AG04450 (cell line): Measurements from ENCODE around the gene ZNF26. TPM values are rescaled to one million over a fixed set of nuclear protein-coding genes. Genes with fewer than 3 reads are reported as not detected.
"Not testable (repeated sequence)": the region's sequence is repeated elsewhere in the genome, so short reads cannot be mapped to it uniquely, and the experiment has no call there.

Experiments used
- CTCF ChIA-PET: fragments of 300-600, 350-600 bp; formaldehyde crosslinking; extraction: SDS; loops from one replicate; lab custom pipeline; 2022; ENCODE audit warnings: antibody characterized with exemption, inconsistent platforms; lab: Charles Lee
- POLR2A ChIA-PET: fragments of 350-600 bp; formaldehyde crosslinking; extraction: SDS; loops from one replicate; lab custom pipeline; 2021; ENCODE audit warnings: antibody characterized with exemption, inconsistent platforms; lab: Yijun Ruan, JAX
- DNase-seq: peaks from one replicate; pipeline ENCODE4 v3.0.0-alpha.2; 2011; ENCODE audit warnings: low read depth, low spot score
- H3K27ac ChIP-seq: one replicate; pipeline ENCODE4 v1.5.1; 2012; ENCODE audit warnings: low read depth, low read length, control low read depth
- H3K27me3 ChIP-seq: one replicate; pipeline ENCODE4 v1.6.0; 2012; ENCODE audit warnings: low read length; ENCODE audit not compliant: control insufficient read depth, insufficient read depth
- H3K4me3 ChIP-seq: 2 replicates; pipeline ENCODE4 v1.5.1; 2011; ENCODE audit warnings: mild to moderate bottlenecking, low read depth, low read length, control low read depth
- H3K9me3 ChIP-seq: 2 replicates; pipeline ENCODE4 v1.5.1; 2012; ENCODE audit warnings: low read length; ENCODE audit not compliant: control insufficient read depth, insufficient read depth
- CTCF ChIP-seq: IDR thresholded peaks from 2 replicates; pipeline ENCODE4 v1.5.1; 2011; ENCODE audit warnings: low read depth, low read length, control low read depth, inconsistent platforms
- polyA minus RNA-seq: library from RNA; depleted of rRNA, polyadenylated mRNA; stranded (reverse); fragments of >200 nt; gene quantifications from 2 replicates; pipeline ENCODE4 v1.2.3, GENCODE V29; 2011; rRNA and poly(A)+ RNA removed
- polyA plus RNA-seq: library from polyadenylated mRNA; depleted of rRNA; stranded (reverse); fragments of >200 nt; gene quantifications from 2 replicates; pipeline ENCODE4 v1.2.3, GENCODE V29; 2011; rRNA removed

The ZNF26 gene
- polyA plus RNA-seq (4.5 and 4.7 TPM in 2 replicates), polyA minus RNA-seq (3.0 and 3.7 TPM in 2 replicates)

- H3K27ac ChIP-seq = peak within 1 kb of the TSS; percentile 81
- DNase-seq = peak; percentile 74
- no peaks in the 10 kb centered on the region for H3K27me3 ChIP-seq
- TF ChIP-seq CTCF = no peak
- CTCF ChIA-PET = interaction anchor here (0.7 to 1.4 kb wide), 3 partner anchors 11 to 194 kb away, joined by 4 to 6 read pairs (median 4); no protein-coding TSS in a partner anchor
- H3K9me3 ChIP-seq = peaks cover 25% of the 10 kb centered on the region
- POLR2A ChIA-PET = interaction anchor here (0.8 to 1.6 kb wide), 4 partner anchors 51 to 195 kb away, joined by 3 to 7 read pairs (median 5); partner anchors contain the start of genes CHFR, ZNF268 and ZNF84
- H3K4me3 ChIP-seq = peak within 1 kb of the TSS; percentile 99
Measured at GRCh38 chr12:132986001-132986884, at the start of gene ZNF26. Gene ZNF26, plus strand, starts transcription at chr12:132986367. Its CDS starts 474 bp downstream, at chr12:132986841.

- DNase-seq, H3K27ac ChIP-seq, CTCF ChIA-PET, POLR2A ChIA-PET, H3K4me3 ChIP-seq, H3K27me3 ChIP-seq: not testable (repeated sequence)
- peaks cover 72% of the 10 kb centered on the region for H3K9me3 ChIP-seq
Measured at GRCh38 chr12:132936921-132937320, 49.2 kb upstream of the ZNF26 start.

GRCh38 chr12:132937476-132937875 lies 48.7 kb upstream of the ZNF26 start:
- TF ChIP-seq CTCF = no peak
- no peak for DNase-seq
- no peaks in the 10 kb centered on the region for H3K27me3 ChIP-seq
- ChIA-PET POLR2A (no interaction called here), CTCF (no interaction called here)
- H3K4me3 ChIP-seq = no peak overlapping the region
- H3K27ac ChIP-seq = no peak overlapping the region
- H3K9me3 ChIP-seq = peaks cover 75% of the 10 kb centered on the region

- H3K27me3 ChIP-seq, DNase-seq, CTCF ChIA-PET, H3K4me3 ChIP-seq, H3K27ac ChIP-seq, POLR2A ChIA-PET: not testable (repeated sequence)
- H3K9me3 ChIP-seq = peaks cover 80% of the 10 kb centered on the region
Measured at GRCh38 chr12:132938807-132939206, 47.4 kb upstream of the ZNF26 start.

- no peak for TF ChIP-seq CTCF
- Histone ChIP-seq H3K27ac (no peak overlapping the region), H3K4me3 (no peak overlapping the region), H3K9me3 (peaks cover 78% of the 10 kb centered on the region), H3K27me3 (no peaks in the 10 kb centered on the region)
- POLR2A ChIA-PET = no interaction called here
- DNase-seq = no peak
- CTCF ChIA-PET = no interaction called here
Measured at GRCh38 chr12:132940071-132940719, 46.0 kb upstream of the ZNF26 start.
